Cerebellar nuclear complex (tissue), 1 donor: ENCODE measurements around the gene DTX4.
"Not testable (repeated sequence)": the region's sequence is repeated elsewhere in the genome, so short reads cannot be mapped to it uniquely, and the experiment has no call there.

Experiments used
- DNase-seq, 2 experiments: peaks; one replicate each; lab custom pipeline; 2025; lab: John Stamatoyannopoulos, UW

Gene DTX4

DNA sequence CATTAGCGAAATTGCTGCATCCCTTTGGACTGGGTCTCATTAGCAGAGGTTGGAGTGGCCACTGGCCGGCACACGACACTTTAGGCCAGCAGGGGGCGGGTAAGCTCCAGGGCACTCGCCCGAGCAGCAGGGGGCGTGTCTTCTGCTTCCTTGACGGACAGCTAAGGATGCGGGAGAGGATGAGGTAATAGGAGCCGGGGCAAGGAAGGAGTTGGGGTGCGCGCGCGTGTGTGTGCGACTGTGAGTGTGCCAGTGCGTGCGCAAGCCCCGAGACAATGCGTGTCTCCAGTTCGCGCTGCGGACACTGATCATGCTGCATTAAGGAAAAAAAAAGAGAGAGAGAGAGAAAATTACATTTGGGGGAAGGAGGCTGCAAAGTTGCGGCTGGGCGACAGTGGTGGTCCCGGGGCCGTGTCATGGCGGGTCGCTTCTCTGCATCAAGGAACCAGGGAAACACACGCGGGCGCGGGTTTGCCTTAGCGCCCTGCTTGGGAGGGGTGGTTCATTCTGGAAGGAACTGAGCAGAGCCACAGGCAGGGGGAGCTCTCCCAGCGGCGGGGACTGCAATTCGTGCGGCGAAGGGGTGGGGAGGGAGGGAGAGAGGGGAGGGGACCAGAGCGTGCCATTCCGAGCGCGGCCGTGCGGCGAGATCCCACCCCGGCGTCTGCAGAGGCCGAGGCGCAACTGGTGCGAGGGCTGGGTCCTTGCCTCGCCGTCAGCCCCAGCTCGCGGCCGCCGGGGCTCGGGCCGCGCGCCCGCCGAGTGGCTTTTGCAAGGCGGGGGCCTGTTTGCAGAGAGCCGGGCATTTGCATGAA lies at the start of gene DTX4:
TSS of gene DTX4 (plus strand) at position 625 of the 815 bp plus-strand sequence. CDS start 464 bp downstream, outside the sequence.
- DNase-seq, result peak; percentile 73 to 86

DNA sequence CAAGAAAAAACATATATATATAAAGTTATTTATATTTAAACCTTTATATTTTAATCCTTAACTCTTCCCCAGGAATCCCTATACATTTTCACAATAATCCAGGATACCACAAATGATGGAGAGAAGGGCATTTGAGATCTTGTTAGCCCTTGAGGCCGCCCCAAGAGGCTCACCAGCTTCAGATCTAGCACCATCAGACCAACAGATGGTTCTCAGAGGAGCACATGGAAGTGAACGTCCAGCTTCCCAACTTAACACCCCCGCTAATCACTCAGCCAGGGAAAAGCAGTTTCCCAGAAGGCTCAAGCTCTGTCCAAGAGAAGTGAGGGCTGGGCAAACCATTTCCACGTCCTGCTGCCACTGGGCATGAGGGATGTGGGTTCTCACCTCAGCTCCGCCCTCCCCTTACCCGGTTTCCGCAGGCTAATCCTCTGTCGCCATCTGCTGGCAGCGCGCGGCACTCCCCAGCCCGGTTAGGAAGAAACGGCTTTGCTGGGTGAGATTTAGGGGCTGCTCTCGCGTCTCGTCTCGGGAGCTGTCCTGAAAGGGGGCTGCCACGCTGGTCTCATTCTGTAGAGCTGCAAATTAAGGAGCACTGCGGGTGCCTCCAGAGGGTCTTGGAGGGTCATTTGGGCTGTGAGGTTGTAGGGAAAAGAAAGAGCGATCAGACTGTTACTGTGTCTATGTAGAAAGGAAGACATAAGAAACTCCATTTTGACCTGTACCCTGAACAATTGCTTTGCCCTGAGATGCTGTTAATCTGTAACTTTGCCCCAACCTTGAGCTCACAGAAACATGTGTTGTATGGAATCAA lies 36.1 kb upstream of the DTX4 start:
- no peak for DNase-seq

DNA sequence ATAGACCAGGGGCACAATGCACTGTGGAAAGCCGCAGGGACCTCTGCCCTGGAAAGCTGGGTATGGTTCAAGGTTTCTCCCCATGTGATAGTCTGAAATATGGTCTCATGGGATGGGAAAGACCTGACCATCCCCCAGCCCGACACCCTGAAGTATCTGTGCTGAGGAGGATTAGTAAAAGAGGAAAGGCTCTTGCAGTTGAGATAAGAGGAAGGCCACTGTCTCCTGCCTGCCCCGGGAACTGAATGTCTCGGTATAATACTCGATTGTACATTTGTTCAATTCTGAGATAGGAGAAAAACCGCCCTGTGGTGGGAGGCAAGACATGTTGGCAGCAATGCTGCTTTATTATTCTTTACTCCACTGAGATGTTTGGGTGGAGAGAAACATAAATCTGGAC lies 35.4 kb upstream of the DTX4 start:
- not testable (repeated sequence) for DNase-seq

DNA sequence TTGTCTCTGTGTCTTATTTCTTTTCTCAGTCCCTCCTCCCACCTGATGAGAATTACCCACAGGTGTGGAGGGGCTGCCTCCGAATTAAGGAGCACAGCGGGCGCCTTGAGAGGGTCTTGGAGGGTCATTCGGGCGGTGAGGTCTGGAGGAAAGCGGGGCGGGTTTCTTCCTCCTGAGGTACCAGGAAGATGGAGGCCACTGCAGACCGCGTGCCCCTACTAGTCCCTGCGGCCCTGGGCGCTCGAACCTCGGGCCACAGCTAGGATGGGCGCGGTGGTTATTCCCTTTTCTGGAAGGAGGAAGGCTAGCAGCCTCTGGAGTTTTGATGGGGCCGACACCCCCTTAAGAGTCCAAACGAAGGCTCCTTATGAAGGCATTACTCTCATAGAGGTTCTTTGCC lies 34.7 kb upstream of the DTX4 start:
- no peak for DNase-seq

DNA sequence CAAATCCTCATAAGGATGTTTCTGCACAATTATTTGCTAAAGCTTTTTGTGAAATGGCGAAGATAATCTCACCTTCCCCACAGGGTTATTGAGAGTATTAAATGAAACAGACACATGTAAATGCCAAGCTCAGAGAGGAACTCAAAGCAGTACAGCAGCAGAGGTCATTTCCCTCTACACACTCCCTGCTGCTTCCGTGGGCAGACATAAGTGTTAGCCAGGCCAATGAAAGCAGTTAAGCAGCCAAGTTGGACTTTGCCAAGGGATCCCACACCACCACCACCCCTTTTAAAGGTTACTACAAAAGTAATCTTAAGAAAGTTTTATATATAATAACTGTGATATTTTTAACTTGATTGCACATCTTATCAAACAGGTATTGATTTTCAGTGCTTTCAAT lies 33.3 kb upstream of the DTX4 start:
- DNase-seq, result no peak

DNA sequence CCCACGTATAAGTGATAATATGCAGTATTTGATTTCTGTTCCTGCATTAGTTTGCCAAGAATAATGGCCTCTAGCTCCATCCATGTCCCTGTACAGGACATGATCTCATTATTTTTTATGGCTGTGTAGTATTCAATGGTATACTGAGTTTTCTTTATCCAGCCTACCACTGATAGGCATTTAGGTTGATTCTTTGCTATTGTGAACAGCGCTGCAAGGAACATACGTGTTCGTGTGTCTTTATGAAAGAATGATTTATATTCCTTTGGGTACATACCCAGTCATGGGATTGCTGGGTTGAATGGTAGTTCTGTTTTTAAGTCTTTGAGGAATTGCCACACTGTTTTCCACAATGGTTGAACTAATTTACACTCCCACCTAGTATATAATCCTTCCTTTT lies 30.7 kb upstream of the DTX4 start:
- DNase-seq, result no peak

DNA sequence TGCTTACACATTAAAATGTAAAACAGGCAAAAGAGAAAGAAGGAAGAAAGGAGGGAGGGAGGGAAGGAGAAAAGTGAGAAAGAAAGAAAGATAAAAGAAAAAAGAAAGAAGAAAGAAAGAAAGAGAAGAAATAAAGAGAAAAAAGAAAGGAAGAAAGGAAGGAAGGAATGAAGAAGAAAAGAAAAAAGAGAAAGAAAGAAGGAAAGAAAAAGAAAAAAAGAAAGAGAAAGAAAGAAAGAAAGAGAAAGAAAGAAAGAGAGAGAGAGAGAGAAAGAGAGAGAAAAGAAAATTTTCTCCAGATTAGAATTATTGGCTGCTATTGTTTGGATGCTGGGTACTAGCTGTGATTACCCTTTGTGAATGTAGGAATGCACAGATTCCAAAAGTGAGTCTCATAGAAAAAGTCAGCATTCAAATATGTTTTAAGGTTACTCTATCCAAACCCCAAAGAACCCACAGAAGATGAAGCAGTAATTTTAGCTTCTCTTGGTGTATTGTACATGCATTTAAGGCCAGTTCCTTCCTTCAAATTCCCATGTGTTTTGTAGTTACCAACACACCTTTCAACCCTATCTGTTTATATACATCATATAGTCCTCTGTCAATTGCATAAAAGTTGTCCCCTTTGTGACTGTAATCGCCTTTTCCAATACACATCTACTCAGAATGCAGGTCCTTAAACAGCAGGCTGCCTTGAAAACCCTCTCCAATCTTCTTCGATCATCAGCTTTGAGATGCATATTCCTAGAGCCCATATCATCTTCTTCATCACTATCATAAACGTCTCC lies 30.1 kb upstream of the DTX4 start:
- no peak for DNase-seq

DNA sequence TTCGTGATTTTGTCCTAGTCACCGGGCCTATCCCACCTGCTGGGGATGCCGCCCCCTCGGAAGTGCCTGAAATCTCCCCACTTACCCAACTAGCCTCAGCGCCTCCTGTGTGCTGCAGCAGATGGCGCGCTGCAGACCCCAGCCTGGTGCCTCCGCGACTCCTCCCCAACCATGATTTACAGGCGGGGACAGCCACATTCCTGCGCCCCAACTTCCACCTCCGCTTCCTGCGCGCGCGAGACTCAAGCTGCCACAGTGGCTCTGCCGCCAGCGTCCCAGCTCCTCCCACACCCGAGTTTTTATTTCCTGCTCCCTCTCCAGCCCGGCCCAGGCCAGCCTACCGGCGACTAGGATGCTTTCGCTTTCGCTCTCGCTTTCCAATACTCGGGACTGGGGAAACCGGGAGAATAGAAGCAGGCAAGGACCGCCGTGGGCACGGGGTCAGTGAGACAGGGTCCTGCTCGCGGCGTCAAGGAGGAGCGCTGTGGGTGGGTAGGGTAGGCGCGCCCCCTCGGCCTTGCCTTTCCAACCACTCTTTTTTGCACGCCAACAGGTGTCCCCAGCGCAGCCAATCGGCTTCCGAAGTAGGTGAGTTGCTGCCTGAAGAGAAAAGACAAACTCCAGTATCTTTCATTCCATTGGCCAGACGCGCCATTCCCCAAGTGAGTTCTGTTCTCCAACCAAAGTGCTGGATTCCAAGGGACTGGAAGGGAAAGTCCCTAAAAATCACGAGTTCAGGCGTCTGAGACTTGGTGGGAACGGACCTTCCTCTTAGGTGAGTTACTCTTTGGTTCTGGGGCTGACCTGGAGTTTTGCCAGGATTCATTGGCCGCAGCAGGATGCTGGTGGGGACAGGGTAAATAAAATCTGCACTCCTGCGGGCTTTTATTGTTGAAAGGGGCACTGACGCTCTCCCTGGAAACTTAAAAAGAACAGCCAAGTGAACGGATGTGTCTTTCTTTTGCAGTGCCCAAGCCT lies 29.1 kb upstream of the DTX4 start, which contains the start of gene FAM111A:
TSS of gene FAM111A (plus strand) at position 327 of the 978 bp plus-strand sequence. CDS start 6,017 bp downstream, outside the sequence.
- no peak for DNase-seq

DNA sequence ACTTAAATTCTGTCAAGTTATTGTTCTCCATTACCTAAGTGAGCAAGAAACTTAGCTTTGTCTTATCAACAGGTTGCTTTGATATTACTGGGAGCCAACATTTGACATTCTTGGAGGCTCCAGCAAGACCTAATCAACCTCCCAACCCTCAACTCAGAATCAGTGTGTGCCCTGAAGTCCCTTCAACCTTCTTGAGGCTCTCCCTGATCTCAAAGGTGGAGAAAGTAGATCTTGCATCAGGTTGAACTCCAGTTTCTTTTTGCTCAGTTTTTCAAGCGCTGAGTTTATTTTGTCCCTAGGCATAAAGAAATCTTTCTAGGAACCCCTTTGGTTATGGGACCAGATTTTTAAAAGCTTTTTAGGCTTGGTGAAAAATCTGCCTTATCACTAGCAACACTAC lies 27.8 kb upstream of the DTX4 start:
- no peak for DNase-seq

DNA sequence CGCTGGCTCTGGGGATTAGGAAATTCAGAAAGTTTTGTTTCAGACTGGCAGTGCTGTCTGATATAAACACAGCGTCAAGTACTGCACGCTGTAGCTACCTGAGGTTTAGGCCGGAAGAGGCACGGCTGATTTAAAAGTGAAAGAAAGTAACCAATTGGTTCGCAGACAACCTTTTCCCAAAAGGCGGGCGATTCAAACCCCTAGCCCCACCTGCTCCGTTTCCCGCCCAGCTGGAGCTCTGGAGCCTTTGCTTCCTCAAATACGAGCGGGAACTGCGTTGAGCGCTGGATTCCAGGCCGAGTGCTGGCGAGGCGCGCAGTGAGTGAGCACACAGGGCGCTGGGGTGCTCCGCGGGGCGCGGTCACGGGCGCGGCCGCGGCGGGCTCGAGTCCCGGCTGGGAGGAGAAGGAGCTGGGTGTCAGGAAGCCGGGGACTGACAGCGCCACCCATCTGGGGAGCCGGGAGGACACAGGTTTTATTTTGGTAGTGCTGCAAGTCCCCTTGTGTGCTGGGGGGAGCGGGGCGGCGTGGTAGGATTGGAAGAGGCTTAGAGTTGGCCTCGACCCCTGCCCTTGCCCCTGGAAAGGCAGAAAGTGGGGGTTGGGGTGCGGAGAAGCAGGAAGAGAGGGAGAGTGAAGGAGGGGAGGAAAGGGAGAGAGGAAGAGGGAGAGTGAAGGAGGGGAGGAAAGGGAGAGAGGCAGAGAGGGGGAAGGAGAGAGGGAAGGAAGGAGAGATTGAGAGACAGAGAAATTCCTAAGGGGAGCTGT lies 27.2 kb upstream of the DTX4 start:
- no peak for DNase-seq

DNA sequence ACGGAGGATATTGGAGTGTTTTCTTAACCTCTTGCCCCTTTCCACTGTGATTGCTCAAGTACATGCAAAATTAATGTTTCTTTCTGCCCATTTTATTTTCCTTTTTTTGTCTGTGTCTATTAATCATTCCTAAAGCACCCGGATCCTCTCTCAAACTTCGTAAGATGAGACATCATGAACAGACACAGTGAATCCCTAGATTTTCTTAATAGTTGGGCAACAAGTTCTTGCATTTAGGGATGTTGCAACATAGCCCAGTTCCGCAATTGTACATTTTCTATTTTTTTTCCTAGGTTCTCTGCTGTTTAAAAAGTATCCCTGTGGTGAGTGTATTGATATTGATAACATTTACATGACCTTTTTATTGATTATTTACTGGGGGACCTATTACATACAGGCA lies 26.4 kb upstream of the DTX4 start:
- no peak for DNase-seq

DNA sequence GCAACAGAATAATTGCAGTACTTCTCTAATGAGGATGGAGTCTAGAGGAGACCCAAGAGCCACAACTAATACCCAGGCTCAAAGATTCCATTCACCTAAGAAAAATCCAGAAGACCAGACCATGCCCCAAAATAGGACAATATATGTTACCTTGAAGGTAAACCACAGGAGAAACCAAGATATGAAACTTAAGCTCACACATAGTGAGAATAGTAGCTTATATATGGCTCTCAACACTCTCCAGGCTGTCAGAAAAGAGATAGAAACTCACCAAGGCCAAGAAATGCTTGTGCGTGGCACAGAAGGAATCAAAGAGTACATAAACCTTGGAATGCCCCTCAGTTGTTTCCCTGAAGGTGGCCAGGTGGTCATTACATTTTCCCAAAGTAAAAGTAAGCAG lies 20.2 kb upstream of the DTX4 start:
- DNase-seq, result no peak

DNA sequence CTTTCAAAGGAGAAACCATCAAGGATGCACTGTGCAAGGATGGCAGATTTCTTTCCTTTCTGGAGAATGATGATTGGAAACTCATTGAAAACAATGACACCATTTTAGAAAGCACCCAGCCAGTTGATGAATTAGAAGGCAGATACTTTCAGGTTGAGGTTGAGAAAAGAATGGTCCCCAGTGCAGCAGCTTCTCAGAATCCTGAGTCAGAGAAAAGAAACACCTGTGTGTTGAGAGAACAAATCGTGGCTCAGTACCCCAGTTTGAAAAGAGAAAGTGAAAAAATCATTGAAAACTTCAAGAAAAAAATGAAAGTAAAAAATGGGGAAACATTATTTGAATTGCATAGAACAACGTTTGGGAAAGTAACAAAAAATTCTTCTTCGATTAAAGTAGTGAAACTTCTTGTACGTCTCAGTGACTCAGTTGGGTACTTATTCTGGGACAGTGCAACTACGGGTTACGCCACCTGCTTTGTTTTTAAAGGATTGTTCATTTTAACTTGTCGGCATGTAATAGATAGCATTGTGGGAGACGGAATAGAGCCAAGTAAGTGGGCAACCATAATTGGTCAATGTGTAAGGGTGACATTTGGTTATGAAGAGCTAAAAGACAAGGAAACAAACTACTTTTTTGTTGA lies 19.5 kb upstream of the DTX4 start:
- DNase-seq, result no peak

DNA sequence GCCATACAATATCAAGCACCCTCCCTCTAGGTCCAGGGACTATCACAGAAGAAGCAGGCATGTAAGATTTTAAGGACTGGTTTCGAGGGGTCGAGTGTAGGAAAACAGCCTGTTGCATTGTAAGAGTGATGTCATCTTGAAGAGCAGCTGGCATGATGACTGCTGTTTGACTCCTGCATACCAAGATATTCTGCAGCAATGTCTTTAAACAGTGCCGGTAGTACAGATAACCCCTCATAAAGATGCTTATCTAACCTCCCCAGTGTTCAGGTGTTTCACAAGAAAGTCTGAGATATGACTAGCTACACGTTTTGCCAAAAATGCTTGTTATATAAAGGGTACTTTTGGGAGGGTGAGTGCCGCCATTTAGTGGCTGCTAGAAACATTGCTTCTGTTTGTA lies 17.3 kb upstream of the DTX4 start:
- no peak for DNase-seq

DNA sequence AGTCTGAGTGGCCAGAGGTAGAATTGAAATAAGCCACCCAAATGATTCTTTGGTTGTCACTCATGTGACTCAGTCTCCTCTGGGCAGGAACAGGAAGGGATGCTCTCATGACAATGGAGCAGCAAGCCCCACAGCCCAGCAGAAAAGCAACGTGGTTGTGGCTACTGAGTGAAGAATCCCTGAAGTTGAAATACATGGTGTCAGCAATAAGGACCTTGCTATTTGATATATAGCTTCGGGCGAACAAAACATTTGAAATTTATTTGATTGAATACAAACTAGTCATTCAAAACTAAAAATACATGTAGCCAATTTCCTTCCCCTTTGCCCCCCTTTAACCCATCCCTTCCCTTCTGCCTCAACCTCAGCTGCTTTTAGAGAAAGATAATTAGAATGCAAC lies 14.5 kb upstream of the DTX4 start:
- no peak for DNase-seq

DNA sequence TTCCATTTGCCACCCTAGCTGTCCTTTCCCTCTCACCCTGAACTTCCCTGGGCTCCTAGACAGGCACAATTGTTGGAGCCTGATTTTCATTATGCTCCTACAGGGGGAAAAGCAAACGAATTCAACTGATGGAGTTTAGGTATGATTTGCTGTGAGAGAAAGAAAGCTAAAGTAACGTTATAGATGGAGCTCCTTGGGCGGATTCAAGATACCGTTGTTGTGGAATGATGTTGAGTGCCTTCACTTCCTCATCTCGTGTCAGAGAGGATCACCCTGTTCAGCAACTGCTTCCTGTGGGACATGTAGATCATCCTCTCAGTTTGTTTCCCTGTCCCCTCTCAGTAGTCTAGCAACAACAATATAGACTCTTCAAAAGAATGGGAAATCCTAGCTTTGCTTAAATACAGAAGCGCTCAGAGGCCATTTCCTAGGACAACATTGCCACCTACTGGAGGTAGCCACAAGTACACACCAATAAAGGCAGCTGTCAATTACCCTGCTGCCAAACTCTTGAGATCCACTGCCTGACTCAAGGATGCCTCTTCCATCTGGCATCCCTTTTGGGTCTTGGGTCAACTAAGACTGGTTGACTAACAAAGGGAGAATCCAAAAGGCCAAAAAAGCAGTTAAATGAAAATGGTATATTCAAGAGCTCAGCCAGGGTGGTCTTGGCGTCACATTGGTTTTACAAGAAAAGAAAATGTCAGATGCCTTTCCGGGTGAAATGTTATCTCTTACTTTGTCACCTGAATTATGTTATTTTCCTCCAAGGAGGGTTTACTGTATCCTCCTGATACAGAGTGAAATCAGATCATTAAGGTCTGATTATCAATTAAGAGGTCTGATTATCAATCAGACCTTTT lies 13.5 kb upstream of the DTX4 start:
- peak in 1 of 2 experiments; percentile 8 for DNase-seq

DNA sequence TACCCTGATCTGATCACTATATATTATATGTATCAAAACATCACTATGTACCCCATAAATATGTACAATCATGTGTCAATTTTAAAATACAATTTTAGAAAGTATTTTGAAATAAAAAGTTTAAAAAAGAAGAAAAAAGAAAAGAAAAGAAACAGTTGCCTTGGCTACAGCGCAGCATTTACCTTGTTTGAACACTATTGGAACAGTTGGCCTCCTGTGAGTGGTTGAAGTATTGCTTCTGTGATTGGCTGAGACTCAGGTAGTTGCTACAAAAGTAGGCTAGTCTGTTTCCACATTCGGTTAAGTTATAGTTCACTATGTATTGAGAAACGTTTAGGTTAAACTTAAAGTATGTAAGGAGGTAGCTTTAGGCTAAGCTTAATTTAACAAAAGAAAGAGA lies 7.9 kb upstream of the DTX4 start:
- DNase-seq, result no peak

DNA sequence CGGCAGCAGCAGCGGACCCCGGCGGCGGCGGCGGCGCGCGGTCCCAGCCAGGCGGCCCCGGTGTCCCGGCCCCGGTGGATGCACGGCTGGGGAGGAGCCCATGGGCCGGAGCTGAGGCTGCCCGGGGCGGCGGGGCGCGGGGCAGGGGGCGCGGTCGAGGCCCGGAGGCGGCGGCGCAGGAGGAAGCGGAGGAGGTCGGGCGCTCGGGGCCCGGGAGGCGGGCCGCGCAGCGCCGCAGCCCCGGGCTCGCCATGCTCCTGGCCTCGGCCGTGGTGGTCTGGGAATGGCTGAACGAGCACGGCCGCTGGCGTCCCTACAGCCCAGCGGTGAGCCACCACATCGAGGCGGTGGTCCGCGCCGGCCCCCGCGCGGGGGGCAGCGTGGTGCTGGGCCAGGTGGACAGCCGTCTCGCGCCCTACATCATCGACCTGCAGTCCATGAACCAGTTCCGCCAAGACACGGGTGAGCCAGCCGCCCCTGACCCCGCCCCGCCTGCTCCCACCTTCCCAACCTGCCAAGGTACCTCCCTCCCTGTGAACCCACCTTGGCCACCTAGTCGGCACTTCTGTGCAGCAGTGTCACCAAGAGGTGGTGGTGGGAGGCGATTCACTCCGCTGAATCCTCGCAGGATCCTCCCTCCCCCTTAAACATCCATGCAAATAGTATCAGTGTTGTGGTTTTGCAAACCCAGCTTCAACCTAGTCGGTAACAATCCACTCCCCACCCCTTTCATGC lies 580 bp downstream of the DTX4 start:
- no peak for DNase-seq
